HCT116 (cell line): Measurements from ENCODE around the gene CPA4. TPM values are rescaled to one million over a fixed set of nuclear protein-coding genes. Genes with fewer than 3 reads are reported as not detected.

ENCODE experiments used
- ATAC-seq: fragments of 200-7000 bp; cut with Tn5 transposase; 2 replicates; pipeline ENCODE4 v1.9.1; 2020; ENCODE audit warnings: mild to moderate bottlenecking, moderate library complexity
- BruUV-seq: library from RNA; stranded (reverse); fragments of 400-500 nt; replicated peaks from 2 replicates; lab custom pipeline; 2021; lab: Mats Ljungman, UMichigan
- CTCF ChIA-PET: fragments of 300-600 bp; sonication (Branson Sonifier 250); formaldehyde crosslinking; loops from one replicate; lab custom pipeline; 2021; ENCODE audit warnings: antibody characterized with exemption; lab: Charles Lee
- POLR2A ChIA-PET: fragments of 300-600, 350-600 bp; sonication (Branson Sonifier 250); formaldehyde crosslinking; loops from one replicate; lab custom pipeline; 2021; ENCODE audit warnings: antibody characterized with exemption; lab: Charles Lee
- RAD21 ChIA-PET, 2 experiments: fragments of 300-600 bp; sonication (Branson Sonifier 250); formaldehyde crosslinking; loops; one replicate each; lab custom pipeline; 2023; ENCODE audit warnings: low total read pairs in 2 of 2; ENCODE audit not compliant: uncharacterized antibody in 2 of 2, unreplicated experiment in 2 of 2, low non-redundant PET in 1 of 2; lab: Charles Lee
- DNase-seq: peaks from one replicate; pipeline ENCODE4 v3.0.0-alpha.2; 2010; ENCODE audit warnings: low read depth, low spot score
- H2AFZ ChIP-seq: fragments of 200-600 bp; shearing (Covaris generic), sonication (generic); 2 replicates; pipeline ENCODE4 v1.6.1; 2017; ENCODE audit warnings: low read depth, mixed run types, mixed read lengths, antibody characterized with exemption, low read length; ENCODE audit not compliant: poor library complexity, severe bottlenecking
- H3K27ac ChIP-seq: 2 replicates; pipeline ENCODE4 v1.5.1; 2012; ENCODE audit warnings: low read depth, low read length
- H3K27me3 ChIP-seq: fragments of 200-600 bp; sonication (generic); 2 replicates; pipeline ENCODE4 v1.6.1; 2016; ENCODE audit warnings: mixed run types, low read length, mixed read lengths; ENCODE audit not compliant: insufficient read depth
- H3K36me3 ChIP-seq, 2 experiments: fragments of 200-500 bp in 1 of 2; fragments of 200-600 bp in 1 of 2; sonication (Bioruptor generic) in 1 of 2; sonication (generic) in 1 of 2; 2 replicates each; pipeline versions ENCODE4 v1.5.1 to v1.6.1; 2014 to 2016; ENCODE audit warnings: low read length in 2 of 2, inconsistent platforms in 1 of 2, mixed read lengths in 1 of 2, mixed run types in 1 of 2; ENCODE audit not compliant: insufficient read depth in 2 of 2, control insufficient read depth in 1 of 2
- H3K4me1 ChIP-seq, 2 experiments: fragments of 200-600 bp in 1 of 2; sonication (generic) in 1 of 2; 2 replicates each; pipeline versions ENCODE4 v1.5.1 to v1.6.1; 2012 to 2017; ENCODE audit warnings: low read length in 2 of 2, inconsistent platforms in 1 of 2, mild to moderate bottlenecking in 1 of 2, mixed read lengths in 1 of 2, mixed run types in 1 of 2, moderate library complexity in 1 of 2; ENCODE audit not compliant: insufficient read depth in 2 of 2, control insufficient read depth in 1 of 2
- H3K4me2 ChIP-seq: fragments of 200-600 bp; sonication (generic); 2 replicates; pipeline ENCODE4 v1.6.1; 2017; ENCODE audit warnings: mixed run types, low read length, mixed read lengths
- H3K4me3 ChIP-seq, 2 experiments: fragments of 200-600 bp in 1 of 2; sonication (generic) in 1 of 2; replicated peaks in 1 of 2; 2 replicates each; pipeline ENCODE4 v1.5.1; 2011 to 2016; ENCODE audit warnings: low read length in 2 of 2, control low read depth in 1 of 2, low read depth in 1 of 2, mild to moderate bottlenecking in 1 of 2, mixed read lengths in 1 of 2, mixed run types in 1 of 2
- H3K79me2 ChIP-seq: fragments of 200-600 bp; sonication (generic); 2 replicates; pipeline ENCODE4 v1.6.1; 2017; ENCODE audit warnings: mild to moderate bottlenecking, mixed run types, low read length, moderate library complexity, mixed read lengths; ENCODE audit not compliant: insufficient read depth
- H3K9ac ChIP-seq: fragments of 200-600 bp; sonication (generic); 2 replicates; pipeline ENCODE4 v1.6.1; 2016; ENCODE audit warnings: low read length, mixed read lengths
- H3K9me2 ChIP-seq: fragments of 200-600 bp; sonication (generic), shearing (Covaris generic); 2 replicates; pipeline ENCODE4 v1.6.1; 2017; ENCODE audit warnings: mixed run types, mild to moderate bottlenecking, moderate library complexity; ENCODE audit not compliant: insufficient read depth
- H3K9me3 ChIP-seq, 2 experiments: fragments of 200-500 bp in 1 of 2; fragments of 200-600 bp in 1 of 2; sonication (Bioruptor generic) in 1 of 2; sonication (generic) in 1 of 2; 2 replicates each; pipeline ENCODE4 v1.6.1; 2014 to 2017; ENCODE audit warnings: low read length in 2 of 2, mixed read lengths in 2 of 2, inconsistent platforms in 1 of 2, low read depth in 1 of 2, mild to moderate bottlenecking in 1 of 2, mixed run types in 1 of 2, moderate library complexity in 1 of 2; ENCODE audit not compliant: control insufficient read depth in 1 of 2, insufficient read depth in 1 of 2
- H4K20me1 ChIP-seq: fragments of 200-600 bp; sonication (generic), shearing (Covaris generic); 2 replicates; pipeline ENCODE4 v1.6.1; 2017; ENCODE audit warnings: mixed run types, mild to moderate bottlenecking, moderate library complexity; ENCODE audit not compliant: insufficient read depth
- CBX3 ChIP-seq: IDR thresholded peaks from 2 replicates; pipeline ENCODE4 v1.6.1; 2012; ENCODE audit warnings: low read depth
- EGR1 ChIP-seq: IDR thresholded peaks from 2 replicates; pipeline ENCODE4 v1.6.1; 2012; ENCODE audit warnings: low read depth
- EZH2 ChIP-seq: fragments of 200-600 bp; sonication (generic); IDR thresholded peaks from 2 replicates; pipeline ENCODE4 v1.6.1; 2017; ENCODE audit warnings: antibody characterized with exemption, mixed run types
- FOSL1 ChIP-seq: IDR thresholded peaks from 2 replicates; pipeline ENCODE4 v1.6.1; 2012; ENCODE audit warnings: low read depth
- JUND ChIP-seq: IDR thresholded peaks from 2 replicates; pipeline ENCODE4 v1.6.1; 2012
- POLR2A ChIP-seq: IDR thresholded peaks from 2 replicates; pipeline ENCODE4 v1.7.0; 2011; ENCODE audit warnings: borderline replicate concordance; ENCODE audit not compliant: insufficient read depth, insufficient read length; ENCODE audit errors: extremely low read depth
- POLR2AphosphoS5 ChIP-seq: IDR thresholded peaks from 2 replicates; pipeline ENCODE4 v1.6.1; 2011; ENCODE audit warnings: mild to moderate bottlenecking, low read depth, low read length, moderate library complexity
- RAD21 ChIP-seq: IDR thresholded peaks from 2 replicates; pipeline ENCODE4 v1.6.1; 2012; ENCODE audit warnings: low read depth, mild to moderate bottlenecking
- SIN3A ChIP-seq: IDR thresholded peaks from 2 replicates; pipeline ENCODE4 v1.6.1; 2012; ENCODE audit warnings: low read depth
- SP1 ChIP-seq: IDR thresholded peaks from 2 replicates; pipeline ENCODE4 v1.6.1; 2012; ENCODE audit warnings: low read depth
- SRF ChIP-seq: IDR thresholded peaks from 2 replicates; pipeline ENCODE4 v1.6.1; 2012; ENCODE audit warnings: low read depth
- TCF7L2 ChIP-seq: IDR thresholded peaks from 2 replicates; pipeline ENCODE4 v1.7.0; 2011; ENCODE audit warnings: borderline replicate concordance, inconsistent platforms; ENCODE audit not compliant: insufficient read depth, insufficient read length; ENCODE audit errors: extremely low read depth
- YY1 ChIP-seq: IDR thresholded peaks from 2 replicates; pipeline ENCODE4 v1.6.1; 2011; ENCODE audit warnings: low read length, low read depth, moderate library complexity, mild to moderate bottlenecking; ENCODE audit not compliant: insufficient replicate concordance; ENCODE audit errors: extremely low read depth
- ZFX ChIP-seq: fragments of 450-650 bp; IDR thresholded peaks from 2 replicates; pipeline ENCODE4 v1.6.1; 2017
- ZNF274 ChIP-seq: fragments of 200-500 bp; sonication (Bioruptor generic); IDR thresholded peaks from 2 replicates; pipeline ENCODE4 v1.6.1; 2014; ENCODE audit warnings: mild to moderate bottlenecking, low read depth, low read length, inconsistent platforms
- intact Hi-C: fragments of 100-400 bp; cut with micrococcal nuclease; formaldehyde crosslinking; loops from 2 replicates; pipeline ENCODE4 v1.10.0; 2022
- total RNA-seq: library from RNA; stranded (reverse); gene quantifications from one replicate; pipeline ENCODE4 v1.2.1, GENCODE V29; 2021; ENCODE audit not compliant: unreplicated experiment
- TF ChIP-seq, protein P1 (sequence below), 3 experiments: fragments of 200-600 bp in 1 of 3; sonication (generic) in 1 of 3; IDR thresholded peaks in 2 of 3; conservative IDR thresholded peaks in 1 of 3; 2 replicates each; pipeline ENCODE4 v1.5.1; 2012 to 2017; ENCODE audit warnings: low read depth in 2 of 3, low read length in 2 of 3, antibody characterized with exemption in 1 of 3, borderline replicate concordance in 1 of 3, control low read depth in 1 of 3, mild to moderate bottlenecking in 1 of 3, mixed read lengths in 1 of 3, mixed run types in 1 of 3, moderate library complexity in 1 of 3; ENCODE audit not compliant: insufficient read depth in 1 of 3
- TF ChIP-seq, protein P2 (sequence below): IDR thresholded peaks from 2 replicates; pipeline ENCODE4 v1.6.1; 2012

CPA4 gene
- total RNA-seq, 1 experiment from 2014 or later = 38.7 TPM

DNA sequence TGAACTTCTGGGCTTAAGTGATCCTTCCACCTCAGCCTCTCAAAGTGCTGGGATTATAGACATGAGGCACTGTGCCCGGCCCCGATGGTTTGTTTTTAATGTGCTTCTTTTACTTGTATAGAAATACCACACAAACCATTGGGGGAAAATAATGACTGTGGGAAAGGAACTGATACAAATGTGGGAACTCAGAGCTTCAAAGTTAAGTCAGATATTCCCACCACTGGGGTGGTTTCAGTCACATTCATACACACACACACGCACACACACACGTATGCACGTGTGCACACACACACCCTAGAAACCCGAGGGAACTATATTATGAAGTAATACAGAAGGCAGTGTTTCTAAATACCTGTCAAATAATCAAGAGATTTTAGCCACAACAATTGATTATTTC is 17.0 kb downstream of the CPA4 start (continued):
- no peak for TF ChIP-seq SRF

DNA sequence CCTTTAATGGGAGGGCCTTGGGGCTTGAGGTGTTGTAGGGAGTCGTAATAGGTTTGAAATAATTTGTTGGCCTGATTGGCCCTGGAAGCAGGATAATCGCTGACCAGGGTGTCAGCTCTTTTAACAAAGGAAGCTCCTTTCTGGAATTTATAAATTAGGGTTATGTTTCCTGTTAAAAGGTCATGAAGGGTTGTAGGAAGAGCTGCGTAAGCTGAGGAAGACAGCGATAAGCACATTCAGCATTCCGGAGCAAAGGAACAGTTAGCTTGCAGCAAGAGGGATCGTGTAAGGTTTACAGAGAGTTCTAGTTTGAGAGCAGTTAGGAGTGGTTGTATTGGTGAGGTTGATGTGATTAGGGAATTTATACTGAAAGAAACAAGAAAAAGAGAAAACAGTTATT is 21.3 kb downstream of the CPA4 start:
- no peak for DNase-seq
- intact Hi-C loops = no loop called here
- BruUV-seq = no TSS peak
- Histone ChIP-seq H2AFZ (no peak overlapping the region), H3K4me3 (no peak overlapping the region), H3K9me3 (no peaks in the 10 kb centered on the region), H3K4me1 (no peaks in the 10 kb centered on the region), H3K27me3 (no peaks in the 10 kb centered on the region), H3K9ac (no peak overlapping the region), H3K9me2 (no peaks in the 10 kb centered on the region), H3K36me3 (peaks cover 0 to 25% of the 10 kb centered on the region in 2 experiments; a peak in 1 of 4 replicates), H4K20me1 (no peaks in the 10 kb centered on the region), H3K27ac (no peak overlapping the region), H3K79me2 (no peaks in the 10 kb centered on the region), H3K4me2 (no peak overlapping the region)
- ChIA-PET POLR2A (no interaction called here), RAD21 (no interaction called here), CTCF (no interaction called here)
- no peak for ATAC-seq
- TF ChIP-seq POLR2AphosphoS5 (no peak), EGR1 (no peak), FOSL1 (no peak), YY1 (no peak), TCF7L2 (no peak), ZFX (no peak), SRF (no peak), ZNF274 (no peak), POLR2A (no peak), JUND (no peak), EZH2 (no peak), SP1 (no peak), RAD21 (no peak), SIN3A (no peak), CBX3 (no peak)
- TF ChIP-seq, protein P1, sequence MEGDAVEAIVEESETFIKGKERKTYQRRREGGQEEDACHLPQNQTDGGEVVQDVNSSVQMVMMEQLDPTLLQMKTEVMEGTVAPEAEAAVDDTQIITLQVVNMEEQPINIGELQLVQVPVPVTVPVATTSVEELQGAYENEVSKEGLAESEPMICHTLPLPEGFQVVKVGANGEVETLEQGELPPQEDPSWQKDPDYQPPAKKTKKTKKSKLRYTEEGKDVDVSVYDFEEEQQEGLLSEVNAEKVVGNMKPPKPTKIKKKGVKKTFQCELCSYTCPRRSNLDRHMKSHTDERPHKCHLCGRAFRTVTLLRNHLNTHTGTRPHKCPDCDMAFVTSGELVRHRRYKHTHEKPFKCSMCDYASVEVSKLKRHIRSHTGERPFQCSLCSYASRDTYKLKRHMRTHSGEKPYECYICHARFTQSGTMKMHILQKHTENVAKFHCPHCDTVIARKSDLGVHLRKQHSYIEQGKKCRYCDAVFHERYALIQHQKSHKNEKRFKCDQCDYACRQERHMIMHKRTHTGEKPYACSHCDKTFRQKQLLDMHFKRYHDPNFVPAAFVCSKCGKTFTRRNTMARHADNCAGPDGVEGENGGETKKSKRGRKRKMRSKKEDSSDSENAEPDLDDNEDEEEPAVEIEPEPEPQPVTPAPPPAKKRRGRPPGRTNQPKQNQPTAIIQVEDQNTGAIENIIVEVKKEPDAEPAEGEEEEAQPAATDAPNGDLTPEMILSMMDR (IDR thresholded peaks at IDR 0.05 in 2 of 3, conservative IDR thresholded peaks at IDR 0.05 in 1 of 3; ENCODE audit: borderline replicate concordance in 1 of 3, insufficient read depth in 1 of 3, low read depth in 2 of 3, low read length in 2 of 3) = no peak
- TF ChIP-seq, protein P2, sequence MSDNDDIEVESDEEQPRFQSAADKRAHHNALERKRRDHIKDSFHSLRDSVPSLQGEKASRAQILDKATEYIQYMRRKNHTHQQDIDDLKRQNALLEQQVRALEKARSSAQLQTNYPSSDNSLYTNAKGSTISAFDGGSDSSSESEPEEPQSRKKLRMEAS = no peak
